Activated CD8-positive, alpha-beta T cell treated with anti-CD3 and anti-CD28 coated beads for 36 hours (primary cell): ENCODE measurements around the gene DDX10. TPM values are rescaled to one million over a fixed set of nuclear protein-coding genes. Genes with fewer than 3 reads are reported as not detected.

Source experiments
- ATAC-seq: fragments of 200-7000 bp; cut with Tn5 transposase; one replicate; pipeline ENCODE4 v1.10.0; 2021; ENCODE audit warnings: mild to moderate bottlenecking, moderate library complexity
- CTCF ChIA-PET: fragments of 350-600 bp; sonication (Branson Sonifier 250); formaldehyde crosslinking; loops from one replicate; lab custom pipeline; 2021; ENCODE audit warnings: antibody characterized with exemption; lab: Charles Lee
- POLR2A ChIA-PET: fragments of 350-600 bp; sonication (Branson Sonifier 250); formaldehyde crosslinking; loops from one replicate; lab custom pipeline; 2021; ENCODE audit warnings: antibody characterized with exemption; lab: Charles Lee
- DNase-seq: peaks from one replicate; pipeline ENCODE4 v3.0.0-alpha.2; 2020
- H3K27ac Mint-ChIP-seq: one replicate; pipeline ENCODE4 v1.8.0; 2021; ENCODE audit warnings: mild to moderate bottlenecking, mixed read lengths
- H3K27me3 Mint-ChIP-seq: one replicate; pipeline ENCODE4 v1.8.0; 2021; ENCODE audit warnings: mixed read lengths
- H3K36me3 Mint-ChIP-seq: one replicate; pipeline ENCODE4 v1.8.0; 2021; ENCODE audit warnings: low read depth, mixed read lengths
- H3K4me1 Mint-ChIP-seq: one replicate; pipeline ENCODE4 v1.8.0; 2021; ENCODE audit warnings: low read depth, mixed read lengths
- H3K4me3 Mint-ChIP-seq: one replicate; pipeline ENCODE4 v1.8.0; 2021; ENCODE audit warnings: mild to moderate bottlenecking, moderate library complexity, mixed read lengths
- H3K9me3 Mint-ChIP-seq: one replicate; pipeline ENCODE4 v1.8.0; 2021; ENCODE audit warnings: mixed read lengths
- intact Hi-C: fragments of 100-400 bp; cut with micrococcal nuclease; formaldehyde crosslinking; loops from one replicate; pipeline ENCODE4 v1.10.0; 2022
- total RNA-seq, 2 experiments: library from RNA; stranded (reverse); gene quantifications; one replicate each; pipeline ENCODE4 v1.2.3, GENCODE V29; 2021
- TF ChIP-seq, protein P1 (sequence below): fragments of 200-600 bp; IDR thresholded peaks from one replicate; pipeline ENCODE4 v1.8.0; 2022; ENCODE audit warnings: antibody characterized with exemption, mild to moderate bottlenecking

The DDX10 gene
- total RNA-seq, 2 experiments from 2014 or later, result 45.4 to 46.3 TPM

DNA sequence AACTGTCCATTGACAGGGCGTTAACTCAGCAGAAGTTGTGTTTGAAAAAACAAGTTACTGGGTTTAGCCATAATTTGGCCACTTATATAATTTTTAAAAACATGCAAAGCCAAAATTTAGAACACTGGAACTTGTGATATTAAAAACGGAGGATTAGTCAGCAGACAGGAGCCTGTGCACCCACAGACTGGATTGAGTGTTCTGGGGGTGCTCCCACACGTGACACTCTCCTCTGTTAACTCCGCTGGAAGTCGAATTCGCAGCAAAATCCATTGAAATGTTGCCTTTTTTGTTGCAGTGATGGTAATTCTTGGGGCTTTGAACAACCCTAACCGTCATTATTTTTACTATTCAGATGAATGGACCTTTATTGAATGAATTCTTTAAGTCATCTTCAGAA, 269.8 kb downstream of the DDX10 start:
- intact Hi-C loops, result no loop called here
- Mint-ChIP-seq H3K27me3 (no peaks in the 10 kb centered on the region), H3K4me3 (no peak overlapping the region), H3K36me3 (peaks cover 11% of the 10 kb centered on the region), H3K9me3 (no peaks in the 10 kb centered on the region), H3K27ac (no peak overlapping the region), H3K4me1 (no peaks in the 10 kb centered on the region)
- DNase-seq, result no peak
- ATAC-seq, result no peak
- TF ChIP-seq, protein P1, sequence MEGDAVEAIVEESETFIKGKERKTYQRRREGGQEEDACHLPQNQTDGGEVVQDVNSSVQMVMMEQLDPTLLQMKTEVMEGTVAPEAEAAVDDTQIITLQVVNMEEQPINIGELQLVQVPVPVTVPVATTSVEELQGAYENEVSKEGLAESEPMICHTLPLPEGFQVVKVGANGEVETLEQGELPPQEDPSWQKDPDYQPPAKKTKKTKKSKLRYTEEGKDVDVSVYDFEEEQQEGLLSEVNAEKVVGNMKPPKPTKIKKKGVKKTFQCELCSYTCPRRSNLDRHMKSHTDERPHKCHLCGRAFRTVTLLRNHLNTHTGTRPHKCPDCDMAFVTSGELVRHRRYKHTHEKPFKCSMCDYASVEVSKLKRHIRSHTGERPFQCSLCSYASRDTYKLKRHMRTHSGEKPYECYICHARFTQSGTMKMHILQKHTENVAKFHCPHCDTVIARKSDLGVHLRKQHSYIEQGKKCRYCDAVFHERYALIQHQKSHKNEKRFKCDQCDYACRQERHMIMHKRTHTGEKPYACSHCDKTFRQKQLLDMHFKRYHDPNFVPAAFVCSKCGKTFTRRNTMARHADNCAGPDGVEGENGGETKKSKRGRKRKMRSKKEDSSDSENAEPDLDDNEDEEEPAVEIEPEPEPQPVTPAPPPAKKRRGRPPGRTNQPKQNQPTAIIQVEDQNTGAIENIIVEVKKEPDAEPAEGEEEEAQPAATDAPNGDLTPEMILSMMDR, result no peak
- CTCF ChIA-PET, result no interaction called here
- POLR2A ChIA-PET, result no interaction called here

DNA sequence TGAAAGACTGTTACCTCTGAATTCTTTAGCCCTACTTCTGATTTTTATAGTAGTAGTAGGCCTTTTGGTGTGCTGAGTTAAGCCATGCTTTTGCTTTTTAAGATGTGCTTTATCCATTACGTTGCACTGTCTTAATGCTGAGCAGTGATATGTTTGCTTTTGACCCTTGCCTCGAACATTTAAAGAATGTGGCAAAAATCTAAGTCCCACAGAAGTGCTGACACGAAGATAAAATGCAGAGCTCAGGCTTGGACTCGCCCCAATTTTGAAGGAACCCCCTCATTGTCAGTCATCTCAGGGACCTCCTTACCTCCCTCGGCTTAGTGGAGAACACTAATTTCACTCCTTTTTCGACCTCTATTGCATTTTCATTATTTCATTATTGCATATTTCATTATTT, 272.9 kb downstream of the DDX10 start:
- Mint-ChIP-seq H3K4me1 (no peaks in the 10 kb centered on the region), H3K36me3 (peaks cover 32% of the 10 kb centered on the region), H3K27me3 (no peaks in the 10 kb centered on the region), H3K27ac (no peak overlapping the region), H3K9me3 (no peaks in the 10 kb centered on the region), H3K4me3 (no peak overlapping the region)
- intact Hi-C loops, result no loop called here
- CTCF ChIA-PET, result no interaction called here
- TF ChIP-seq, protein P1, result no peak
- POLR2A ChIA-PET, result no interaction called here
- ATAC-seq (no peak), DNase-seq (no peak)

DNA sequence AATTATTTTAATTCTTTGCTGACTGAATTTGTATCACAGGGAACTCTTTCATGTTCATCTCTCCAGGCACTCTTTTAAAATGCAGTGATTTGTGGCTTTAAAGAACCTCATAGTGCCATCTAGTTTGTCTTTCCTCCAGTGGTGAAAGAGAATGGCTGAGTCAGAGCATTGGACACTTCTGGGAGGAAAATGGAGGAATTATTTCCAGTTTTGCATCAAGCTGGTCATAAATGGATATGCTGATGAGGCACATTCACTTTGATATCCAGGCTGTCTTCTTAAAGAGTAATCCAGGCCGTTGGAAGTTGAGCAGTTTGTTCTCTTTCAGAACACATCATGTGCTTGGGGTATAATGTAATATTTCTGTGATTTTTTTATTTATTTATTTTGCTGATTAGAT, 273.7 kb downstream of the DDX10 start:
- intact Hi-C loops, result no loop called here
- CTCF ChIA-PET, result no interaction called here
- Mint-ChIP-seq H3K27me3 (no peaks in the 10 kb centered on the region), H3K27ac (no peak overlapping the region), H3K4me3 (no peak overlapping the region), H3K4me1 (no peaks in the 10 kb centered on the region), H3K36me3 (peaks cover 36% of the 10 kb centered on the region), H3K9me3 (no peaks in the 10 kb centered on the region)
- POLR2A ChIA-PET, result no interaction called here
- ATAC-seq (no peak), DNase-seq (no peak)
- TF ChIP-seq, protein P1, result no peak

DNA sequence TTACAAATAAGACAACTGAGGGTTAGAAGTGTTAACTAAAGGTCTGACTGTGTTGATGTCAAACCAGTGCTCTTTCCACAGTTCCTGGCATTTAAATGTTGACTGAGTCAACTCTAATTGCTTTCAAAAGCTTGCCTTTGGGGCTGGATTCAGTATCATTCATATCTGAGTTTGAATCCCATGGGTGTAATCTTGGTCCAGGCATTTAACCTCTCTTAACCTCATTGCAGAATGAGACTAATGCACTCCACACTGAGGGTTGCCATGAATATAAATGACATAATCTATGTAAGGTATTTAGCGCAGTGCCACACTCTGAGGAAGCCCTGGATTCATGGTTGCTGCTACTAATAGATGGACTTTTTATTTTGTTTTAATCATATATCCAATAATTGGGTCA, 274.3 kb downstream of the DDX10 start:
- Mint-ChIP-seq H3K4me3 (no peak overlapping the region), H3K36me3 (peaks cover 36% of the 10 kb centered on the region), H3K27ac (no peak overlapping the region), H3K4me1 (no peaks in the 10 kb centered on the region), H3K27me3 (no peaks in the 10 kb centered on the region), H3K9me3 (no peaks in the 10 kb centered on the region)
- CTCF ChIA-PET, result no interaction called here
- ATAC-seq, result no peak
- DNase-seq, result no peak
- intact Hi-C loops, result no loop called here
- POLR2A ChIA-PET, result no interaction called here
- TF ChIP-seq, protein P1, result no peak

DNA sequence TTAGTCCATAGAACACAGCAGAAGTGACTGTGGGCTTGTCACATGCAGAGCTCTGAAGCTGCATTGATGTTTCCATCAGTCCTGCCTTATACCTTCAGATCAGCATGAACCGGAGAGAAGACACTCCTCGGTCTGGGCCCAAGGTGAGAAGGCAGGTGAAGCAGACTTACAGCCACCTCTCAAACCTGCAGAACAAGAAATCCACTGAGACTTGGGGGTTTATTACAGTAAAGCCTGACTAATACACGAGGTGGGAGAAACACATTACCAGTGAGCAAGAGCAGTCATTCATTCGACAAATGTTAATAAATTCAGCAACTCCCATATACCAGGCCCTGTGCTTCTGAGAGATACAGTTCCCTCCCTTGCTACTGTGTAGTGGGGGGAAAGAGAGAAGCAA, 279.0 kb downstream of the DDX10 start:
- intact Hi-C loops, result no loop called here
- ATAC-seq (no peak), DNase-seq (no peak)
- no peaks in the 10 kb centered on the region for H3K27me3 Mint-ChIP-seq
- H3K9me3 Mint-ChIP-seq, result no peaks in the 10 kb centered on the region
- H3K27ac Mint-ChIP-seq, result no peak overlapping the region
- ChIA-PET CTCF (no interaction called here), POLR2A (no interaction called here)
- TF ChIP-seq, protein P1, result no peak
- H3K4me1 Mint-ChIP-seq, result peaks cover 4% of the 10 kb centered on the region
- peaks cover 51% of the 10 kb centered on the region for H3K36me3 Mint-ChIP-seq
- H3K4me3 Mint-ChIP-seq, result no peak overlapping the region
